Measurements from ENCODE around the gene TBC1D10A. TPM values are rescaled to one million over a fixed set of nuclear protein-coding genes. Genes with fewer than 3 reads are reported as not detected.

TBC1D10A gene
- total RNA-seq, 2 experiments from 2014 or later, result 37.9 to 41.6 TPM

DNA sequence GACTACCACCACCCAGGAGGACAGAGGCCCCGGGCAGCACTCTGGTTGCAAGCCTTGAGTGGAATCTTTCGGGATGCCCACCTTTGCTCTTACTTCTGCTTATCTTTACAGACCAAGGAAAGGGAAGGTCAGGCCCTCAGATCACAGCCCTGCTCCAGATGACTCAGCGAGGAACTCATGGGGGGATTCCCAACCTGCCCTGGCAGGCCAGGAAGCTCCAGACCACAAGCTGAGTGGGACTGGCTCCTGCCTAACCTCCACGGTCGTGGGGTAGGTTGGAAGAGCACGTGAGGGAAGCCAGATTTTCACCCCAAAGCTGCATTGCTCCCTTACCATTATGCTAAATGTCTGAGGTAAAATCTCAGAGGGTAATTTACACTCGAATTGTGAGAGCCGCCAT is 11.8 kb downstream of the TBC1D10A start:
- peaks cover 93% of the 10 kb centered on the region for H3K4me1 Mint-ChIP-seq
- H3K36me3 Mint-ChIP-seq (ENCODE audit: low read depth), result peaks cover 66% of the 10 kb centered on the region

DNA sequence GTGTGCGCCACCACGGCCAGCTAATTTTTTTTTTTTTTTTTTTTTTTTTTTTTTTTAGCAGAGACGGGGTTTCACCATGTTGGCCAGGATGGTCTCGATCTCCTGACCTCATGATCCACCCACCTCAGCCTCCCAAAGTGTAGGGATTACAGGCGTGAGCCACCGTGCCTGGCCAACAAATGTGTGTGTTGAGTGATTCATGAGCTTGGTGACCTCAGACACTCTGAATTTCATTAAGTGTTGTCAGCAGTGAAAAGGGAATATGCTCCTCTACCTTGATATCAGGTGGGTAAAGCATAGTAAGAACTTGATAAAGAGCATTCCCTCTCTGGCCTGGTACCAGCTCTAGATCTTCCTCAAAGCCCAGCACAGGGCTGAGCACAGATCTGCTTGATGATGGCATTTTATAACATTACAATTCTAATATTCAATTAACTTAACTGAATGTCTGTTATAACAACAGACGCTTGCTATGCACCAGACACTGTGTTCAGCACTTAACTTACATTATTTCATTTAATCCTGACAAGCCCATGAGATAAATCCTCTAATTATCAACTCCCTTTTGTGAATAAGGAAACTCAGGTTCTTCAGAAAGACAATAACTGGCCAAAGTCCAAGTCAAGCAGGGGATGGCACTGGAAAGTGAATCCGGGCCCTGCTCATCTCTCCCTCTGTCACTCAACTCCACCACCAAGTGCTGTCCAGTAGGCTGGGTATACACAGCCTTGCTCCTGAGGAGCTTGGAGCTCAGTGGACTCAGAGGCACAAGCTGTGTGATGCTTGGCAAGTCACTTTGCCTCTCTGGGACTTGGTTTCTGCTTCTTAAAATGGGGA is 13.0 kb downstream of the TBC1D10A start:
- Mint-ChIP-seq H3K27ac (peak overlapping the region; percentile 1), H3K36me3 (ENCODE audit: low read depth) (peaks cover 55% of the 10 kb centered on the region), H3K9me3 (no peaks in the 10 kb centered on the region), H3K4me3 (no peak overlapping the region), H3K27me3 (no peaks in the 10 kb centered on the region), H3K4me1 (peaks cover 93% of the 10 kb centered on the region)
- DNase-seq, result no peak
- ChIA-PET POLR2A (interaction anchor here (0.8 to 15.7 kb wide), 5 partner anchors 7 to 110 kb away, joined by 3 to 229 read pairs (median 5); partner anchors contain the start of gene TBC1D10A), CTCF (interaction anchor here (0.7 to 2.6 kb wide), 5 partner anchors 11 to 187 kb away, joined by 3 to 11 read pairs (median 5); no protein-coding TSS in a partner anchor)

More for the DNA sequence above, 11.8 kb downstream of the TBC1D10A start:
- no peaks in the 10 kb centered on the region for H3K27me3 Mint-ChIP-seq
- no peaks in the 10 kb centered on the region for H3K9me3 Mint-ChIP-seq
- H3K4me3 Mint-ChIP-seq, result no peak overlapping the region
- DNase-seq, result peak; percentile 38
- ChIA-PET CTCF (interaction anchor here (1.3 to 2.6 kb wide), 4 partner anchors 9 to 27 kb away, joined by 3 to 11 read pairs (median 4); partner anchors contain the start of gene TBC1D10A), POLR2A (interaction anchor here (1.3 to 15.7 kb wide), 4 partner anchors 8 to 42 kb away, joined by 3 to 229 read pairs (median 18); partner anchors contain the start of genes CASTOR1, CCDC157, SF3A1 and TBC1D10A)
- peak overlapping the region; percentile 50 for H3K27ac Mint-ChIP-seq

DNA sequence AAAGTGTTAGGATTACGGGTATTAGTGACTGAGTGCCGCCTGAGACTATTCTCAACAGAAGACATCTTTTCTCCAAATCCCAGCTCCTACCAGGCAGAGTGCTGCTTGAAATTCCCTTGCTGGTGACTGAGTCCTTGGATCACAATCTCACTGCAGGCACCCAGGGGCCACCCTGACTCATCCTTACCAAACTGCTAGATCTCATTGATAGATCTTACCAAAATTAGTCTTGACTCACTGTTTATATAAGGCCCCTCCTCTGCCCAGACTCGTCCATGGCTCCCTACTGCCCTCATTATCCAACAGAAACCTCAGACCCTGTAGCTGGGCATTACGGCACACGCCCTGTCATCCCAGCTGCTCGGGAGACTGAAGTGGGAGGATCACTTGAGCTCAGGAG is 14.7 kb downstream of the TBC1D10A start:
- Mint-ChIP-seq H3K27me3 (no peaks in the 10 kb centered on the region), H3K9me3 (no peaks in the 10 kb centered on the region), H3K27ac (peak overlapping the region; percentile 76), H3K4me1 (peaks cover 93% of the 10 kb centered on the region), H3K36me3 (ENCODE audit: low read depth) (peaks cover 55% of the 10 kb centered on the region), H3K4me3 (no peak overlapping the region)
- ChIA-PET CTCF (interaction anchor here (1.2 to 1.7 kb wide), 2 partner anchors 15 to 24 kb away, joined by 3 to 8 read pairs; partner anchors contain the start of gene TBC1D10A), POLR2A (interaction anchor here (0.9 to 15.7 kb wide), 3 partner anchors 9 to 112 kb away, joined by 3 to 229 read pairs (median 5); partner anchors contain the start of gene TBC1D10A)
- DNase-seq, result no peak

DNA sequence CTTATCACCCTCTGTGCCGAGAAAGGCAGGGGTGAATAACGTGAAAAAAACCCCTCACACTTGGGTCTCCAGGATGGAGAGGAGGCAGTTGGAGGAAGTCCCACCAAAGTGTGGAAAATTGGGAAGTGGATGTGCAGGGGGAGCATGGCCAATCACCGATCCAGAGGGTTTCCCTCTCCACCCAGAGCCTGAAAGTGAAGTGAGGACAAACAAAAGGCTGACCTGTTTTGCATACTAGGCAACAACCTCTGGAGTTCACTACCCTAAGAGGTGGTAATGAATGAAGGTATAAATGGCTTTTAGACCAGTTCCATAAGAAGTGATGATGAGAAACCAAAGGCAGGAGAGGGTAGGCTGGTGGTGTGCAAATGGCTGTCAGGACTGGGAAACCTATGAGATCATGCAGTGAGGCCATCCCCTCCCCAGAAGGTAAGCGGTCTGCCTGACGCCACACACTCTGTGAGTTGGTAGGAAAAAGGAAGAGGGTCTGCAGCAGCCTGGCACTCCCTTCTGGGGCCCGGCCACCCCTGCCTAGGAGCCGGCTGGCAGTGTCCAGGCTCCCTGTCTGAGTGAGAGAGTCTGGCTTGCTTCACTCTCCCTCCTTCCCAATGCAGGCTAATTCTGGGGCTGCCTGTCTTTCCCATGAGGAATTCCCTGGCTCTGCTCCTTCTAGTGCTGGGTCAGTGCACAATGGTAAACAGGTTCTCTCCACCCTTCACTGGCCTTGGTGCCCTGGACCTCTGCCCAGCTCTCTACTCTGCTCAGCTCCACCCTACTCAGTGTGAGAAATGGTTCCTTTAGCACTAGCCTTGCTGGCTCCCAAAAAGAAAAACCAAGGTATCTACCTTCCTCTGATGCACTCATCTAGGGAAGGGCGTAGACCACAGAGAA is 15.6 kb downstream of the TBC1D10A start:
- CTCF ChIA-PET, result interaction anchor here (0.9 to 1.2 kb wide), 2 partner anchors 14 to 16 kb away, joined by 3 to 5 read pairs; partner anchors contain the start of gene TBC1D10A
- POLR2A ChIA-PET, result interaction anchor here (1.7 to 15.7 kb wide), 2 partner anchors 14 to 21 kb away, joined by 5 to 229 read pairs; partner anchors contain the start of genes CASTOR1 and TBC1D10A
- Mint-ChIP-seq H3K27me3 (no peaks in the 10 kb centered on the region), H3K4me3 (no peak overlapping the region), H3K27ac (peak overlapping the region; percentile 40), H3K9me3 (no peaks in the 10 kb centered on the region), H3K36me3 (ENCODE audit: low read depth) (peaks cover 53% of the 10 kb centered on the region), H3K4me1 (peaks cover 95% of the 10 kb centered on the region)
- no peak for DNase-seq

DNA sequence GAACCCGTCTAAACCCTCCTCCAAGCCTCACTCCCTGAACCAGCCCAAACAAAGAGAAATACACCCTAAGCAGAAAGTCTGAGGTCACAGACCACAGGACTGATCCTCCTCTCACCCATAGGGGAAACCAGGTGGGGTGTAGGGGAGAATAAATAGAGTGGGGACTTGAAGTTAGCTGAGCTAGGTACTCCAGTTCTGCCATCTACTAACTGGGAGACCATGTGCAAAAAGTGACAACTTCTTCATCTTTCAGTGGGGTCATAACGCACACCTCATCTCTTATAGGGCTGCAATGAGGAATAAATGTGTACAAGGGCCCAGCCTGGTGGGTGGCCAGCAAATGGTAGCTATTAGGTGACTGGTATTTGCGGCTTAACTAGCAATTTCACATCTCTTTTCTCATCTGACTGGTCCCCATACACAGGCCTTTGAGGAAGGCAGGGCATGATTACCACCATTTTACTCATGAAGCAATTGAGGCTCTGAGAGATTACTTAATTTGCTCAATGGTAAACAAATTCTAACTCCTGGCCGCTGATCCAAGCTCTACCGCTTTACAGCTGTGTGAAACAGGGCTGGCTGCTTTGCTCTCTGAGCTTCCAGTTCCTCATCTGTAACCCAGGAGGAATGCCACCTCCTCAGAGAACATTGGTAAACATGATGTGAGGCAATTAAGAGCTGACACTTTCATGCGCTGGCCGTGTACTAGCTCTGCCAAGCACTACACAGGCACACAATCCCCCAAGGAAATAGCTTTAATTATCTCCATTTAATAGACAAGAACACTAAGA is 16.6 kb downstream of the TBC1D10A start:
- Mint-ChIP-seq H3K4me3 (no peak overlapping the region), H3K9me3 (no peaks in the 10 kb centered on the region), H3K27me3 (no peaks in the 10 kb centered on the region), H3K27ac (peak overlapping the region; percentile 78), H3K4me1 (peaks cover 95% of the 10 kb centered on the region), H3K36me3 (ENCODE audit: low read depth) (peaks cover 44% of the 10 kb centered on the region)
- ChIA-PET POLR2A (interaction anchor here (1.1 to 15.7 kb wide), 4 partner anchors 8 to 21 kb away, joined by 3 to 229 read pairs (median 4); partner anchors contain the start of genes CASTOR1 and TBC1D10A), CTCF (interaction anchor here (0.6 to 1.3 kb wide), 4 partner anchors 15 to 77 kb away, joined by 4 to 9 read pairs (median 5); partner anchors contain the start of gene RNF215)
- peak; percentile 37 for DNase-seq

DNA sequence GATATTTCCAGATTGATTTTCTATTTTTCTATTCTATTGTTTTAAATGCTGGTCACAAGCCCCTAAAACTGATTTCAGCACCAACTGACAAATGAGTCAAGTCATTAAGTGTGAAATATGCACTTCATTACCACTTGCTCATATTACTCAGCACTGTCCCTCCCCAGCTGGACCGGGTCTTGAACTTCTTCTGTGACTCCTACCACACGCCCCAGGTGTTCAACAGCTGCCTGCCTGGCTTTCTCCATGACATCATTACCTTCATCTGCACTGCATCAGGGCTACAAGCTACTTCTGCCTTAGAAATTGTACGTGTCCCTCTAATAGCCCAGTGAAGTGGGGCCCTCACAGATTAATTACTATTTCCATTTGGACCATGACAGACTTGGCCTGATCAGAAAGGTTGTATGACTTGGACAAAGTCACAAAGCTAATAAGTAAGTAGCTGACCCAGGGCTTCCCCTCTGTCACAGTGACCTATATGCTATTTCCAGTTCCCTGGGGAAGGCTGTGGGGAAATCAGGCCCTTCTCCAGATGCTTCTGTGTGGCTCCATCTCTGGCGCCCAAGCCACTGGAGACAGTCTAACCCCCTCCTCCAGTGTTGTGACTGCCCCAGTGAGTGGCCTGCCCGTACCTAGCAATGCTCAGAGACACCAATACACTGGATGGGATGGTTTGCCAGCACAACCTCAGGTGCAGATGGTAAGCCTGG is 18.1 kb downstream of the TBC1D10A start:
- H3K27me3 Mint-ChIP-seq, result no peaks in the 10 kb centered on the region
- H3K4me3 Mint-ChIP-seq, result no peak overlapping the region
- H3K4me1 Mint-ChIP-seq, result peaks cover 95% of the 10 kb centered on the region
- ChIA-PET POLR2A (interaction anchor here (1.6 to 15.7 kb wide), 4 partner anchors 9 to 41 kb away, joined by 4 to 229 read pairs (median 46); partner anchors contain the start of genes CASTOR1 and TBC1D10A), CTCF (interaction anchor here (0.9 to 9.3 kb wide), 3 partner anchors 14 to 19 kb away, joined by 3 to 89 read pairs (median 5); partner anchors contain the start of genes CASTOR1 and TBC1D10A)
- DNase-seq, result peak; percentile 38
- H3K27ac Mint-ChIP-seq, result peak overlapping the region; percentile 96
- no peaks in the 10 kb centered on the region for H3K9me3 Mint-ChIP-seq
- H3K36me3 Mint-ChIP-seq (ENCODE audit: low read depth), result peaks cover 44% of the 10 kb centered on the region

DNA sequence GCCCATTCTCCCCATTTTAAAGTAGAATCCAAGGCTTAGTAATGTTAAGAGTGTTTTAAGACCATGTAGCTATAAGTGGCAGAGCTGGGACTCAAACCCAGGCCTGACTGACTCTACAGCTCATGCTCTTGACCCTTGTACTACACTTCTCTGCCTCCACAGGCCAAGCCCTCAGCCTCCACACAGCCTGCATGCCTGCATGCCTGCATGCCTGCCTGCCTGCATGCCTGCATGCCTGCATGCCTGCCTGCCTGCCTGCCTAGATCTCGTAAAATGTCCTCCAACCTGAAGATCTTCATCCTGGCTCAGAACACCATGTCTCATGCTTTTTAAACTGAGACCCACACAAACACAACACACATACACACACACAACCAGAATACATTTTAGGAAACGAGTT is 18.6 kb downstream of the TBC1D10A start:
- POLR2A ChIA-PET, result interaction anchor here (1.1 to 15.7 kb wide), 7 partner anchors 8 to 89 kb away, joined by 3 to 229 read pairs (median 25); partner anchors contain the start of genes CASTOR1, CCDC157, SEC14L2 and SF3A1
- H3K4me1 Mint-ChIP-seq, result peaks cover 97% of the 10 kb centered on the region

DNA sequence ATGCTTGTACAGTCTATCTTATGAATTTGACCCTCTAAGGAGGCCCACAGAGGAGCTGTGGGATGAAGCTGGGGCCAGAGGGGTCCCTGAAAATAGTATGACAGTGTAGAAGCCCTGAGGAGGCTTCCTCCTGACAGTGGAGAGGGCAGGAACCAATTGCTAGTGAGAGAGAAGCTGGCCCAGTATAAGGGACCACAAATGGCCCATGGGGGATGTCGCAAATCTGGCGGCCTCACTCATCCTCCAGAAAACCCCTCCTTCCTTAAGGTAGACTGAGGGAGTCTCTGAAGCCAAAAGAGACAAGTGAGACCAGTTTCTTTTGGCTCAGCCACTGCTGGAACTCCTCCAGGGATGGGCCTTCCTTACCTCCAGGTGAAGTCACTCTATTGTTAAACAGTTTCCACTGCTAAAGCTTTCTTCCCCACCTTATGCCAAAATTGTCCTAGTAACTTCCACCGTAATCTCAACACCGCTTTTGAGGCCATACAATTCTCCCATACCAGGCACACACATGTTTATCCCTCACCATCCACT is 19.6 kb downstream of the TBC1D10A start:
- Mint-ChIP-seq H3K27me3 (no peaks in the 10 kb centered on the region), H3K27ac (peak overlapping the region; percentile 96), H3K4me3 (peak overlapping the region; percentile 78), H3K9me3 (no peaks in the 10 kb centered on the region), H3K36me3 (ENCODE audit: low read depth) (peaks cover 49% of the 10 kb centered on the region), H3K4me1 (peaks cover 97% of the 10 kb centered on the region)
- CTCF ChIA-PET, result interaction anchor here (0.6 to 9.3 kb wide), 5 partner anchors 18 to 117 kb away, joined by 3 to 89 read pairs (median 5); partner anchors contain the start of genes CASTOR1 and TBC1D10A
- no peak for DNase-seq
- POLR2A ChIA-PET, result interaction anchor here (0.7 to 15.7 kb wide), 9 partner anchors 9 to 90 kb away, joined by 3 to 229 read pairs (median 5); partner anchors contain the start of genes CASTOR1, CCDC157, SEC14L2 and SF3A1

More for the DNA sequence above, 18.6 kb downstream of the TBC1D10A start:
- DNase-seq, result no peak
- H3K4me3 Mint-ChIP-seq, result no peak overlapping the region
- no peaks in the 10 kb centered on the region for H3K9me3 Mint-ChIP-seq
- CTCF ChIA-PET, result interaction anchor here (0.9 to 9.3 kb wide), 3 partner anchors 14 to 19 kb away, joined by 3 to 89 read pairs (median 5); partner anchors contain the start of genes CASTOR1 and TBC1D10A
- no peaks in the 10 kb centered on the region for H3K27me3 Mint-ChIP-seq
- peaks cover 49% of the 10 kb centered on the region for H3K36me3 Mint-ChIP-seq (ENCODE audit: low read depth)
- H3K27ac Mint-ChIP-seq, result peak overlapping the region; percentile 96

DNA sequence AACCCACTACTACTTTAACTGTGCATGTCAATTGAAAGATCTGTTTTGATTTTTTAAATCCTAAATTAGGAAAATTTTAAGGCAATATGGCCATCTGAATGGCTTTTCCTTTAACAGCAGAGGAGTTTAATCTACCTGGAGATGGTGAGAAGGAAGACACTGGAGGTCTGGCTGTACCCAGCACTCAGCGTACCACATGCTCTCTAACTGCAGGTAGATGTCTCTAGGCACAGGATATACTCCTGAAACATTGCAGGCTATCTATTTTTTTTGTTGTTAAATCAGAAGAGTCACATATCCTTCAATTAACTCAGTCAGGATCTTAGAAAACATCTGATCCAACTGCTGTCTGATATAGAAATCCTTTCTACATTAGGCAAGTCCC is 20.1 kb downstream of the TBC1D10A start:
- H3K9me3 Mint-ChIP-seq, result no peaks in the 10 kb centered on the region
- ChIA-PET POLR2A (interaction anchor here (0.7 to 15.7 kb wide), 9 partner anchors 9 to 50 kb away, joined by 3 to 229 read pairs (median 5); partner anchors contain the start of genes CASTOR1, CCDC157, SF3A1 and TBC1D10A), CTCF (interaction anchor here (0.6 to 9.3 kb wide), 7 partner anchors 8 to 118 kb away, joined by 3 to 89 read pairs (median 4); partner anchors contain the start of genes CASTOR1, RNF215 and TBC1D10A)
- H3K27me3 Mint-ChIP-seq, result no peaks in the 10 kb centered on the region
- peak overlapping the region; percentile 96 for H3K27ac Mint-ChIP-seq
- peak overlapping the region; percentile 78 for H3K4me3 Mint-ChIP-seq
- H3K4me1 Mint-ChIP-seq, result peaks cover 97% of the 10 kb centered on the region
- DNase-seq, result no peak
- H3K36me3 Mint-ChIP-seq (ENCODE audit: low read depth), result peaks cover 54% of the 10 kb centered on the region

DNA sequence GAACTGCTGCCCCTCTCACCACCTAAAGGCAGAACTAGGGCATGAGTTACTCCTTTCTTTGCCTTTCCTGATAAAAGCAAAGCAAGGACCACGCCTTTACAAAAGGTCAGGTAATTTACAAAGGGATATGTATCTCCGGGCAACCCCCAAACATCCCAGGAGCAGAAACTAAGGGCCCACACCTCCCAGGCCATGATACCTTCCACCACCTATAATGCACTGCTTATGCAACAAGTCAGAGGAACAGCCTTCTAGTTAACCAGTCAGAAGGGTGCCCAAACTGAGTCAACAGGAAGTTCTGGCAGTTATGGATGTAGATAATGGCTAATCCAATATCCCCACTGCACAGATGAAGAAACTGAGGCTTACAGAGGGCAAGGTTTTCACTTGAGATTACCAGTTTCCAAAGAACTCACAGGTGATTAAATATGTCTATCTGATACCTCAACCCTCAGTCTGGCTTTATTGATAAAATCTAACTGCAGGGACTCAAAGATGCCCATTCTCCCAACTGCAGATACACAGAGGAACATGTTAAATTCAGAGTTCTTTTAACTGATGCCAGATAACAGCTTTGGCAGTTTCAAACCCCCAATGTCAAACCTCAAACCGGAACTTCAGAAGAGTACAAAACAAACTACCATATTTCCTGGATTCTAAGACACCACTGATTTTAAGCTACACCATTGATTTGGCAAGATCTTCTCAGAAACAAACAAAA is 20.7 kb downstream of the TBC1D10A start:
- peaks cover 58% of the 10 kb centered on the region for H3K36me3 Mint-ChIP-seq (ENCODE audit: low read depth)
- DNase-seq, result peak; percentile 48

More for the DNA sequence above, 20.7 kb downstream of the TBC1D10A start:
- Mint-ChIP-seq H3K9me3 (no peaks in the 10 kb centered on the region), H3K27me3 (no peaks in the 10 kb centered on the region), H3K4me1 (peaks cover 99% of the 10 kb centered on the region), H3K4me3 (peak overlapping the region; percentile 78), H3K27ac (peak overlapping the region; percentile 96)
- POLR2A ChIA-PET, result interaction anchor here (0.7 to 15.7 kb wide), 14 partner anchors 8 to 147 kb away, joined by 3 to 229 read pairs (median 4); partner anchors contain the start of genes CASTOR1, CCDC157, RNF215 and SF3A1
- CTCF ChIA-PET, result interaction anchor here (0.5 to 9.3 kb wide), 7 partner anchors 9 to 197 kb away, joined by 3 to 89 read pairs (median 3); partner anchors contain the start of genes CASTOR1, RNF215 and TBC1D10A

Data from activated CD4-positive, alpha-beta memory T cell treated with anti-CD3 and anti-CD28 coated beads, Interleukin-2, amount 10 ng/mL, durations not matched to agents 7 days and 5 days (primary cell).